Lower leg skin (tissue), 4 donors: ENCODE measurements around the gene CMTM4. TPM values are rescaled to one million over a fixed set of nuclear protein-coding genes. Genes with fewer than 3 reads are reported as not detected.

Source experiments
- DNase-seq, 2 donors: peaks; one replicate each; pipeline ENCODE4 v3.0.0-alpha.2; 2019; ENCODE audit warnings: low spot score in 2 of 2
- H3K4me3 ChIP-seq: fragments of 200-600 bp; sonication (generic); 2 replicates; pipeline ENCODE4 v1.5.1; 2017; ENCODE audit warnings: mild to moderate bottlenecking, low read depth; ENCODE audit not compliant: poor library complexity, severe bottlenecking
- CTCF ChIP-seq, 3 donors: fragments of 450-650 bp; IDR thresholded peaks; one replicate each; pipeline ENCODE4 v1.5.1; 2016; ENCODE audit warnings: antibody characterized with exemption in 3 of 3, mild to moderate bottlenecking in 3 of 3, moderate library complexity in 2 of 3
- POLR2A ChIP-seq, 2 donors: fragments of 450-650 bp; IDR thresholded peaks; one replicate each; pipeline ENCODE4 v1.6.1; 2016 to 2017; ENCODE audit warnings: antibody characterized with exemption in 2 of 2, mild to moderate bottlenecking in 1 of 2, moderate library complexity in 1 of 2
- WGBS, 2 donors: methylation state at CpG; one replicate each; pipeline ENCODE4 v1.1.5; 2018; 5-methylcytosine and 5-hydroxymethylcytosine counted together
- intact Hi-C: fragments of 100-400 bp; cut with DNase I; formaldehyde crosslinking; loops from one replicate; pipeline ENCODE4 v1.15.0; 2023; ENCODE audit warnings: low total_unique reads
- total RNA-seq, 4 donors: library from RNA; depleted of rRNA; stranded (reverse); fragments of >200 nt; gene quantifications; one replicate each; pipeline ENCODE4 v1.1.0, GENCODE V29; 2016

Gene CMTM4
- total RNA-seq, 4 donors from 2014 or later: 11.1 to 30.2 (median 22.5) TPM

- WGBS, 2 donors: 41 to 51% methylated on average over 2 of the region's 2 CpGs
- intact Hi-C loops: no loop called here
- no peak for DNase-seq
- no peak overlapping the region for H3K4me3 ChIP-seq
- TF ChIP-seq CTCF (IDR thresholded peaks at IDR 0.05) (no peak), POLR2A (IDR thresholded peaks at IDR 0.05) (no peak)
These were observed 43.5 kb upstream of the CMTM4 start for GRCh38 chr16:66740010-66740409.

- no peak for TF ChIP-seq CTCF (IDR thresholded peaks at IDR 0.05)
- TF ChIP-seq POLR2A (IDR thresholded peaks at IDR 0.05): no peak
- H3K4me3 ChIP-seq: no peak overlapping the region
- 70 to 84% methylated on average over 4 of the region's 4 CpGs for WGBS, 2 donors
- intact Hi-C loops: no loop called here
- DNase-seq: peak in 1 of 2 donors; percentile 34
These were observed 39.3 kb upstream of the CMTM4 start for GRCh38 chr16:66735891-66736290.

GRCh38 chr16:66731101-66731500, 34.6 kb upstream of the CMTM4 start:
- no peak overlapping the region for H3K4me3 ChIP-seq
- TF ChIP-seq POLR2A (IDR thresholded peaks at IDR 0.05) (no peak), CTCF (IDR thresholded peaks at IDR 0.05) (no peak)
- WGBS, 2 donors: 80 to 93% methylated on average over 7 of the region's 7 CpGs
- DNase-seq: no peak
- intact Hi-C loops: no loop called here

GRCh38 chr16:66728804-66729203, 32.3 kb upstream of the CMTM4 start:
- 36 to 50% methylated on average over 4 of the region's 4 CpGs for WGBS, 2 donors

GRCh38 chr16:66728117-66728787, 31.7 kb upstream of the CMTM4 start:
- TF ChIP-seq POLR2A (IDR thresholded peaks at IDR 0.05): no peak
- no peak for TF ChIP-seq CTCF (IDR thresholded peaks at IDR 0.05)
- no peak overlapping the region for H3K4me3 ChIP-seq
- DNase-seq: no peak
- WGBS, 2 donors: 32% methylated on average over 3 of the region's 3 CpGs
- intact Hi-C loops: loop anchor here (5.0 kb wide), 1 partner anchor 139 kb away; no protein-coding TSS in a partner anchor

More at GRCh38 chr16:66728804-66729203, 32.3 kb upstream of the CMTM4 start:
- no peak overlapping the region for H3K4me3 ChIP-seq
- no peak for DNase-seq
- TF ChIP-seq CTCF (IDR thresholded peaks at IDR 0.05) (no peak), POLR2A (IDR thresholded peaks at IDR 0.05) (no peak)
- intact Hi-C loops: loop anchor here (5.0 kb wide), 1 partner anchor 138 kb away; no protein-coding TSS in a partner anchor

- TF ChIP-seq POLR2A (IDR thresholded peaks at IDR 0.05) (no peak), CTCF (IDR thresholded peaks at IDR 0.05) (no peak)
- intact Hi-C loops: no loop called here
- WGBS, 2 donors: 56 to 58% methylated on average over 3 of the region's 3 CpGs
- DNase-seq: no peak
- no peak overlapping the region for H3K4me3 ChIP-seq
These were observed 24.2 kb upstream of the CMTM4 start for GRCh38 chr16:66720766-66721165.
